HG03354 (cell line): Measurements from ENCODE around the gene CEP72.
"Not testable (repeated sequence)": the region's sequence is repeated elsewhere in the genome, so short reads cannot be mapped to it uniquely, and the experiment has no call there.

Experiments used
- ATAC-seq: cut with Tn5 transposase; IDR thresholded peaks from one replicate; pipeline ENCODE4 v1.9.1; 2021; ENCODE audit warnings: mild to moderate bottlenecking; ENCODE audit not compliant: unreplicated experiment, poor library complexity, severe bottlenecking

The CEP72 gene

DNA sequence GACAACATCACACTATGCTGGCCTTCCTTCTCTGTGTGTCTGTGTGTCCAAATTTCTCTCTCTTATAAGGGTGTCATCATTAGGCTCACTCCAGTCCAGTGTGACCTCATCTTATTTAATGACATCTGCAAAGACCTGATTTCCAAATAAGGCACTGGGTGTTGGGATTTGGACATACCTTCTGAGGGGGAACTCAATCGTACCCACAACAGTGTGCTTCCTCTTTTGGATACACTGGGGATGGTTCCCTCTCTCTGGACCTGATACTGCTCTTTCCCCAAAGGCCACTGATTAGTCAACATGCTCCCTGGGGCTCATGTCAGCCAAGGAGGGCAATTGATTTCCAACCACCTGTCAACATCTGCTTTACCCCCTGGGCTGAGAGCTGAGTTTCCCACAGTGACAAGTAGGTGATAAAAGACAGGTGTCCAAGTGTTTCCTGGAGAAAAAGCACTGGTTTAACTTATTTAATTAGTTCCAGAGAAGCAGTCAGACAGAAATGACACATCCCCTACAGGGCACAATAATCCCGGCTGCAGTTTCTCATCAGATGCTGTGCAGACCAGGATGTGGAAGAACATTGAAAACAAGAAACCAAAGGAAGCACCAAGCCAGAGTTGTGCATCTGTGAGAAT is 17.8 kb upstream of the CEP72 start:
- no peak for ATAC-seq

DNA sequence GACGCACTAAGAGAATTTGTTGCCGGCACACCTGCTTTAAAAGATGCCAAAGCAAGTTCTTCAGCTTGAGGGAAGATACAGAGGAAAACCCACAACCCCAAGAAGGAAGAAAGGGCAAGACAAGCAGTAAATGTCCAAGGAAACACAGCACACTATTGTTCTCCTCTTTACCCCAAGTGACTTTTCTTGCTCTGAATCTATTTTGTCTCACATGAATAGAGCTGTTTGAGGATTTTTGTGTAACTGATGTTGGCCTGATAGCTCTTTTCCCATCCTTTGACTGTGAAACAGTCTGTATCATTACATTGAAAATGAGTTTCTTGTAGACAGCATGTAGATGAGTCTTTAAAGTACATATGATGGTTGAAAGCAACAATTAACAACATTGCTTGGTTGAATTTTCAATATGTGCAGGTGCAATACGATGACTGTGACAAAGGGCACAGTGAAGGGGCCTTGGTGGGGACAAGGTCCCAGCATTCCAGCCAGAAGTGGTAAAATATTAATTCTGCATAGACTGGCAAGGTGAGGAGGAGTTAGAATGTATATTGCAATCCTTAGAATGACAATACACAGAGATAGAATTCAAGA is 16.8 kb upstream of the CEP72 start:
- ATAC-seq = no peak

DNA sequence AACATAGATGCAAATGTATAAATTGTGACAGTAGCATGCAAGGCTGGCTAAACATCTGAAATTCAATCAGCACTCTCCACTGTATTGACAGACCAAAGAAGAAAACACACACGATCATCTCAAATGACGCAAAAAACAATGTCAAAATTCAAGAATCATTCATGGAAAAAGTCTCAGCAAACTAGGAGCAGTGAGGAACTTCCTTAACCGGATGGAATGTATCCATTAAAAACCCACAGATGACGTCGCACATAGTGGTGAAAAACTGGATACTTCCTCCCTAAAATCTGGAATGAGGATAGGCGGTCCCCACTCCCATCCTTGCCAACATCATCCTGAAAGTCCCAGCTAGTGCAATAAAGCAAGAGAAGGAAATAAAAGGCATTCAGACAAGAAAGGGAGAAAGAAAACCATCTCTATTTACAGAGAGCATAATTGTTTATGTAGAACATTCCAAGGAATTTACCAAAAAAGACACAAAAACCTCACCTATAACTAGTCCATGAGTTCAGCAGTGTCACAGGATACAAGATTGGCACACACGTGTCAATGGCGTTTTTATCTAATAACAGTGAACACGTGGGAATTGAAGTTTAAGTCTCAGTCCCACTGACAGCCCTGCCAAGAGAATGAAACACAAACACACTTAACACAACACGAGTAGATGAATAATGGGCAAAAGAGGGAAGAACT is 14.1 kb upstream of the CEP72 start:
- no peak for ATAC-seq

DNA sequence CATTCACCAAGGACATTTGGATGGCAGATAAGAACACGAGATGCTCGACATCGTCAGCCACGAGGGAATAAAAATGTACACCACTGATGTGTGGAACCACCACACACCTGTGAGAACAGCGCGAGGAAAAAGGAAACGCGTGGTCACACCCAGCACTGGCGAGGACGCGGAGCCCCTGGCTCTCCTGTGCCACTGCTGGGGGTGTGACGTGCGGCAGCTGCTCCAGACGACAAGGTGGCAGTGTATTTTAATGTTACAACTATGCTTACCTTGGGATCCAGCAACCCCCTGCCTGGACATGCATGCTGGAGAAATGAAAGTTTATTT is 13.6 kb upstream of the CEP72 start:
- ATAC-seq = no peak

- ATAC-seq = no peak
These were observed 11.1 kb upstream of the CEP72 start for GRCh38 chr5:600886-601541.

- ATAC-seq = no peak
These were observed 10.2 kb upstream of the CEP72 start for GRCh38 chr5:601771-602465.

DNA sequence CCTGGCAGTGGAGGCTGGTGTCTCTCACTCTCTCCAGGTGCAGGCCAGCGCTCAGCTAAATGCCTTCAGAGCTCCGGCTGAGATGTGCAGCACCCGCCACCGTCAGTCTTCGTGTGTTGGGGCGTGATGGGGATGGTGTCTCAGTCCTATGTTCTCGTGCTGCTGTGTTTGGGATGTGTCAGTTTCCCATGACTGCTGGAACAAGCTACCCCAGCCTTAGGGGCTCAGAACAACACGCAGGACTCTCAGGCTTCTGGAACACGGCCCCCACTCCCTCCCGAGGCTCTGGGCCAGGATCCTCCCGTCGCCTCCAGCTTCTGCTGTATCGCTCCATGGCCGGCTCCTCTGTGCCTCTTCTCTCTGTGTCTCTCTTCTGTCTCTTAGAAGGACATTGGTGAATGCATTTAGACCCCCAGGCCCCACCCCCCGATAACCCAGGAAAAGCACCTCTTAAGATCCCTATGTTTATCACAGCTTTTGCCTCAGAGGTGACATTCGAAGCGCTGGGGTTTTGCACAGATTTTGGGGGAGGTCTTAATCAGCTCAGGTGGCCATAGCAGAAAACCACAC is 9.6 kb upstream of the CEP72 start:
- ATAC-seq = no peak

- ATAC-seq = no peak
These were observed 8.8 kb upstream of the CEP72 start for GRCh38 chr5:603081-603998.

DNA sequence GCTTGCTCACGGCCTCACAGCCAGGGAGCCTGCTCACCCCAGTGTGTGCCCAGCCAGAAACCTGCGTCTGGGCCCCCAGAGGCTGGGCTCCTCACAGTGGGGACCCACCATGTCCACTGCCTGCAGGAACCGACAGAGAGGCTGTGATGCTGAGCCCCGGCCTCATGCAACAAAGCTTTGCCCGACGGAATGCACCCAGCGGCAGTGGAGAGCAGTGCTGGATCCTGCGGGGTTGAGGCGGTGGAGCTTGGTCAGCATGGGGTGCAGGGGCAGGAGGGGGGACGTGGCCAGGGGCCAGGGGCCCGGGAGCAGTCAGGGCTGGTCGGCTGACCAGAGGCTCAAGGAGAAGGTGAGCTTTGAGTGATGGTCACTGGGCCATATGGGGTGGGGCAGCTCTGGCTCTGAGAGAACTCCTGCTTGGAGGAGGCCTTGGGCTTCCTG is 7.7 kb upstream of the CEP72 start:
- ATAC-seq = no peak

DNA sequence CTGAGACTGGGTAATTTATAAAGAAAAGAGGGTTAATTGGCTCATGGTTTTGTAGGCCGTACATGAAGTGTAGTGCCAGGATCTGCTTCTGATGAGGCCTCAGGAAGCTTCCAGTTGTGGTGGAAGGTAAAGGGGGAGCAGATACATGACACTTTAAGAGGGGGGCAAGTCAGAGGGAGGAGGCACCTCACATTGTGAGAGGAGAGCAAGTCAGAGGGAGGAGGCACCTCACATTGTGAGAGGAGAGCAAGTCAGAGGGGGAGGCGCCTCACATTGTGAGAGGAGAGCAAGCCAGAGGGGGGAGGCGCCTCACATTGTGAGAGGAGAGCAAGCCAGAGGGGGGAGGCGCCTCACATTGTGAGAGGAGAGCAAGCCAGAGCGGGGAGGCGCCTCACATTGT is 7.0 kb upstream of the CEP72 start:
- not testable (repeated sequence) for ATAC-seq

DNA sequence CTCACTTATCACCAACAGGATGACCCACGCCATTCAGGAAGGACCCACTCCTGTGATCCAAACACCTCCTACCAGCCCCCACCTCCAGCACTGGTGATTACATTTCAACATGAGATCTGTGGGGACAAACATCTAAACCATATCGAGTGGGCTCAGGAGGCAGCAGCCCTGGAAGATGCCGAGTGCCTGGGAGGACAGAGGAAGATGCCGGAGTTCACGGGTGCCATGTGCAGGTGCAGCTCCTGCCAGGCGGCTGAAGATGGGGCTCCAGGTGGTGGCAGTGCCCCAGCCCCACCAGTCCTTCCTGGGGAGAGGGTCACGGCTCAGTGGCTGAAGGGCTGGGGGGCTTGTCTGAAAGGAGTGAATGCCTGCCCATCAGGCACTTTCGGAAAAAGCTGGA is 6.1 kb upstream of the CEP72 start:
- no peak for ATAC-seq

GRCh38 chr5:606526-607399 is 5.4 kb upstream of the CEP72 start:
- no peak for ATAC-seq

DNA sequence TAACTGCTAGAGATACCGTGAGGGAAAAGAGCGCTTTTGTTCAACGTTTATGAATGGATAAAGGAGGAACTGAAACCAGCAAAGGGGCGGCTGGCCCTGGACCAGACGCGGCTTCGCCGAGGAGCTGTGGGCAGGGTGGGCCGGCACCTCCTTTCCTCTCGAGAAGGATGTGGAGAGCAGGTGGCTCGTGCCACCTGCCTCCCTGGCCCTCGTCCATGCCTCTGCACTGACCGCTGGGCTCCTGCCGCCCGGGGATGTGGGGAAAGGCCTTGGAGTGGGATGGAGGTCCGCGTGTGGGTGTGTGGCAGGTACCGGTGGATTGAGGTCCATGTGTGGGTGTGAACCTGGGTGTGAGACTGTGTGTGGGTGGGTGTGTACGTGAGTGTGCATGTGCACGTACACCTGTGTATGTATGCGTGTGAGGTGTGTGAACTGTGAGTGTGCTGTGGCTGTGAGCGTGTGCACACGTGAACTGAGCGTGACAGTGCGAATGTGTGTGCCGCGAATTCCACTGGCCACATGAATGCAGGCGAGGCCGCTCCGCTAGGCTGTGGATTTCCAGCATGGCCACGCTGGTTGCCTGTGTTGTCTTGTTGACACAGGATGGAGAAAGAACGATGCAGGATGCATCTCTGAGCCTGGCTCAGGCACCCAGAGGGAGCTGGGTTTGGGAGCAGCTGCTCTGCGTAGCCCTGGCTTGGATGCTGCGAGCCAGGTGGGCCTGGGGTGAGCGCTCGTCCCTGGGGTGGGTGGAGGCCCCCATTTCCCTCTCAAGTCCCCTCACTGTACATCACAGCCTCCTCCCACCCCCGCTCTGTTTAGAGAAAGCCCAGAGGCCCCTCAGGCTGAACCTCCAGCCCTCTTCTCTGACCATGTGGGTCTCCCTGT is 4.4 kb upstream of the CEP72 start:
- peak; percentile 39 for ATAC-seq

- ATAC-seq = no peak
These were observed 3.4 kb upstream of the CEP72 start for GRCh38 chr5:608429-609370.

DNA sequence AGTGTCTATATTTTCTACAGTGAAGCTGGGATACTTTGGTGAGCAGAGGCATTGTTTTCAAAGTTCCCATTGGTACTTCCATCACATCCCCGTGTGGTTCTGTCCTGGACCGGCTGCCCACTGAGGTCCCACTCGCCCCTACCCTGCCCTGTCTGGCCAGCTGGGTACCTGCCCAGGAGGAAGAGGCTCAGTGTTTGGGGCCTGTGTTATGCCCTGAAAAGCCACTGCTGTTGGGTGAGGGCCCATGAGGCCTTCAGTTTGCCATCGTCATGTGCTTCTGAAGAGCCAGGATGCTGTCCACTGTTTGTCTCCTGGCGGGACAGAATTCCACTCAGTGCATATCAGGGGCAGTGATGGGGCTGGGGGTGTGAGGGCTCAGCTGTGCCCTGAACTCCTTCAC is 2.6 kb upstream of the CEP72 start:
- ATAC-seq = no peak
